OCI-LY7 (cell line): ENCODE results near the gene SMYD3. TPM values are rescaled to one million over a fixed set of nuclear protein-coding genes. Genes with fewer than 3 reads are reported as not detected.

Experiments
- BruUV-seq: library from RNA; stranded (reverse); fragments of 400-500 nt; replicated peaks from 2 replicates; lab custom pipeline; 2021; lab: Mats Ljungman, UMichigan
- CTCF ChIA-PET: fragments of 300-600 bp; sonication (Branson Sonifier 250); formaldehyde crosslinking; loops from one replicate; lab custom pipeline; 2022; ENCODE audit warnings: antibody characterized with exemption; ENCODE audit not compliant: unreplicated experiment; lab: Charles Lee
- POLR2A ChIA-PET: fragments of 300-600 bp; sonication (Branson Sonifier 250); formaldehyde crosslinking; loops from one replicate; lab custom pipeline; 2022; ENCODE audit warnings: antibody characterized with exemption; lab: Charles Lee
- DNase-seq: peaks from one replicate; pipeline ENCODE4 v3.0.0-alpha.2; 2015; ENCODE audit warnings: low spot score
- H2AFZ ChIP-seq: fragments of 200-600 bp; sonication (generic), shearing (Covaris generic); 2 replicates; pipeline ENCODE4 v1.6.1; 2014; ENCODE audit warnings: mild to moderate bottlenecking, antibody characterized with exemption, low read length, moderate library complexity
- H3K27ac ChIP-seq: fragments of 200-600 bp; sonication (generic); 2 replicates; pipeline ENCODE4 v1.5.1; 2014; ENCODE audit warnings: mixed run types, low read depth, mild to moderate bottlenecking, moderate library complexity, low read length, inconsistent platforms; ENCODE audit not compliant: poor library complexity, severe bottlenecking
- H3K36me3 ChIP-seq: fragments of 200-600 bp; sonication (generic); 2 replicates; pipeline ENCODE4 v1.6.1; 2014; ENCODE audit warnings: mild to moderate bottlenecking, antibody characterized with exemption, low read length, moderate library complexity, mixed read lengths; ENCODE audit not compliant: insufficient read depth
- H3K4me1 ChIP-seq: fragments of 200-600 bp; sonication (generic); 2 replicates; pipeline ENCODE4 v1.5.1; 2014; ENCODE audit warnings: mild to moderate bottlenecking, low read length; ENCODE audit not compliant: insufficient read depth, poor library complexity, severe bottlenecking
- H3K4me2 ChIP-seq: fragments of 200-600 bp; sonication (generic); 2 replicates; pipeline ENCODE4 v1.6.1; 2014; ENCODE audit warnings: mild to moderate bottlenecking, low read length
- H3K4me3 ChIP-seq: fragments of 200-600 bp; sonication (generic); 2 replicates; pipeline ENCODE4 v1.5.1; 2014; ENCODE audit warnings: mild to moderate bottlenecking, low read depth, low read length; ENCODE audit not compliant: poor library complexity, severe bottlenecking
- H3K79me2 ChIP-seq: fragments of 200-600 bp; sonication (generic); 2 replicates; pipeline ENCODE4 v1.6.1; 2016; ENCODE audit warnings: low read depth, mild to moderate bottlenecking, low read length, moderate library complexity, mixed read lengths; ENCODE audit not compliant: insufficient read depth
- H3K9me2 ChIP-seq: fragments of 200-600 bp; sonication (generic); 2 replicates; pipeline ENCODE4 v1.6.1; 2016; ENCODE audit warnings: mild to moderate bottlenecking, low read length, mixed read lengths; ENCODE audit not compliant: insufficient read depth
- H3K9me3 ChIP-seq: fragments of 200-600 bp; sonication (generic); 2 replicates; pipeline ENCODE4 v1.6.1; 2014; ENCODE audit warnings: mild to moderate bottlenecking, mixed run types, low read length, mixed read lengths
- H4K20me1 ChIP-seq: fragments of 200-600 bp; sonication (generic); 2 replicates; pipeline ENCODE4 v1.6.1; 2014; ENCODE audit warnings: mild to moderate bottlenecking, antibody characterized with exemption, low read length, moderate library complexity, mixed read lengths; ENCODE audit not compliant: insufficient read depth
- EZH2phosphoT487 ChIP-seq: fragments of 200-600 bp; sonication (generic); IDR thresholded peaks from 2 replicates; pipeline ENCODE4 v1.6.1; 2018; ENCODE audit warnings: low read depth, borderline replicate concordance, mild to moderate bottlenecking, mixed run types, antibody characterized with exemption, low read length, moderate library complexity, mixed read lengths
- intact Hi-C: fragments of 100-400 bp; cut with micrococcal nuclease; formaldehyde crosslinking; loops from one replicate; pipeline ENCODE4 v1.10.0; 2022; ENCODE audit not compliant: unreplicated experiment
- total RNA-seq, 2 experiments: library from RNA; depleted of rRNA in 1 of 2; stranded (reverse); fragments of >200 nt in 1 of 2; shearing (Covaris generic) in 1 of 2; gene quantifications; 2 replicates each; pipeline ENCODE4 v1.2.3, GENCODE V29; 2014 to 2022
- TF ChIP-seq, protein P1 (sequence below): fragments of 200-600 bp; sonication (generic); conservative IDR thresholded peaks from 2 replicates; pipeline ENCODE4 v1.5.1; 2014; ENCODE audit warnings: mild to moderate bottlenecking, antibody characterized with exemption, low read length, moderate library complexity, mixed read lengths

Gene SMYD3
- total RNA-seq, 2 experiments from 2014 or later: 28.9 to 34.5 TPM

DNA sequence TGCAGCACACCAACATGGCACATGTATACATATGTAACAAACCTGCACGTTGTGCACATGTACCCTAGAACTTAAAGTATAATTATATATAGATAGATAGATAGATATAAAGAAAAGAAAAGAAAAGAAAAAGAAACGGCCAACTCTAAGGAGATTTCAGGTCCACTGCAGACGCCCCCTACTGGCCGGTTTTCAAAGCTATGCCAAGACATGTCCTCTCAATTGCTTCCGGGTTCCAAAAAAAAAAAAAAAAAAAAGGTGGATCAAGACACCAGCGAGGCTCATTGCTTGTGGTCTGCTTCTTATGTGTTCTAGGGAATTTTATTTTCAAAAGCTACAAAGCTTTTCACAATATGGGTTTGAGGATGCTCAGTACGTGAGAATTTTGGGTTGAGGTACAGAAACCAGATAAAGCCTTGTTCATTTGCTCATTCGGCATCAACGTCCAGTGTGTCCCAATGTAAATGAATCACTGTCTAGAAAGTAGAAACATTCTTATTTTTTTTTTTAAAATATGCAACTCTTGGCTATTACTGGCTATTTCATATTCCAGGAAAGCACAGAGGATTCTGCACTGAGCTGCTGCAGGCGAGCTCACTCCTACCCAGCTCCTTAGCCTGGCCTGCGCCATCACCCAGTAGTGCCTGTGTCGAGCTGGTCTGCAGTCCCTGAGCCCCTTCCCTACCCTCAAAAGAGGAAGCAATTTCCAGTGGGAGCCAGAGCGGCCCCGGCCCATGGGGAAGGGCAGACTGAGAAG lies 709.3 kb downstream of the SMYD3 start:
- POLR2A ChIA-PET: interaction anchor here (0.5 to 2.2 kb wide), 5 partner anchors 8 to 77 kb away, joined by 3 to 5 read pairs (median 3); no protein-coding TSS in a partner anchor

DNA sequence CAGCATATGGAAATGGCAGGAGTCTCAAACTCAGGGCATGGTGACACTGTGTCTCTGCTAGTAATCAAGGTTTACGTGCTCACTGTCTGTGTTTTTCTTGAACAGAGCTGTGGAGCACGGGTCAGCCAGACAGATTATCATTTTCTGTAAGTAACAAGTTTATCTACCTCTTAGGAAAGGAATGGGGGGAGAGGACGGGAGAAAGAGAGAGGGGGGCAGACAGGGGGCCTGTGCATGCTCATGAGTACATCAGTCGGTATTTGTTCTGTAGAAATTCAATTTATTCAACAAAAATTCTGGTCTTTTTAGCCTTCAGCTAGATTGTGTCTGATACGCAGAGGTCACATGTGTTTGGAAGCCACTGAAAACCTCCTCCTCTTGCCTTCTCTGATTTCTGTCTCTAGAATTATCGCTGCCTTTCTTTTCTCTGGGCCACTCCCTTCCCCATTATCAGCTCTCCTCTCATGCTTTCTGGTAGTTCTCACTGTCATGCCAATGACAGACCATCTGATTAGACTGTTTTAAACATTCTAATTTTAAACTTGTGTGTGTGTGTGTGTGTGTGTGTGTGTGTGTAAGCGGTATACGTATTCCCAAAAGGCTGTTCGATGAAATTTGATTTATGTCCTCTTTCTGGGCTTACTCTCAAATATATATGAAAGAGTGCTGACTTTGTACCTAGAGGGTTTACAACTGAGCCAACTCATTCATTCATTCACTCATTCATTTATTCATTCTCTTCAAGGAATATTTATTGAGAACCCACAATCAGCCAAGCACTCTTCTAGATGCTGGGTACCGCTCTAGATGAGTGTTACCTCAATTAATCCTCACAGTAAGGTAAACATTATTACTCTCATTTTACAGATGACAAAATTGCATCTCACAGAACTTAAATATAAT lies 715.4 kb downstream of the SMYD3 start:
- ChIA-PET POLR2A (no interaction called here), CTCF (interaction anchor here (1.0 kb wide), 1 partner anchor 210 kb away, joined by 3 read pairs; no protein-coding TSS in a partner anchor)
- intact Hi-C loops: no loop called here
- BruUV-seq: no TSS peak
- no peaks in the 10 kb centered on the region for H3K9me2 ChIP-seq
- no peaks in the 10 kb centered on the region for H3K9me3 ChIP-seq
- no peak overlapping the region for H3K4me2 ChIP-seq
- no peaks in the 10 kb centered on the region for H3K4me1 ChIP-seq
- H2AFZ ChIP-seq: no peak overlapping the region
- DNase-seq: no peak
- H4K20me1 ChIP-seq: no peaks in the 10 kb centered on the region
- no peak overlapping the region for H3K27ac ChIP-seq
- no peak overlapping the region for H3K4me3 ChIP-seq
- no peaks in the 10 kb centered on the region for H3K79me2 ChIP-seq
- TF ChIP-seq, protein P1, sequence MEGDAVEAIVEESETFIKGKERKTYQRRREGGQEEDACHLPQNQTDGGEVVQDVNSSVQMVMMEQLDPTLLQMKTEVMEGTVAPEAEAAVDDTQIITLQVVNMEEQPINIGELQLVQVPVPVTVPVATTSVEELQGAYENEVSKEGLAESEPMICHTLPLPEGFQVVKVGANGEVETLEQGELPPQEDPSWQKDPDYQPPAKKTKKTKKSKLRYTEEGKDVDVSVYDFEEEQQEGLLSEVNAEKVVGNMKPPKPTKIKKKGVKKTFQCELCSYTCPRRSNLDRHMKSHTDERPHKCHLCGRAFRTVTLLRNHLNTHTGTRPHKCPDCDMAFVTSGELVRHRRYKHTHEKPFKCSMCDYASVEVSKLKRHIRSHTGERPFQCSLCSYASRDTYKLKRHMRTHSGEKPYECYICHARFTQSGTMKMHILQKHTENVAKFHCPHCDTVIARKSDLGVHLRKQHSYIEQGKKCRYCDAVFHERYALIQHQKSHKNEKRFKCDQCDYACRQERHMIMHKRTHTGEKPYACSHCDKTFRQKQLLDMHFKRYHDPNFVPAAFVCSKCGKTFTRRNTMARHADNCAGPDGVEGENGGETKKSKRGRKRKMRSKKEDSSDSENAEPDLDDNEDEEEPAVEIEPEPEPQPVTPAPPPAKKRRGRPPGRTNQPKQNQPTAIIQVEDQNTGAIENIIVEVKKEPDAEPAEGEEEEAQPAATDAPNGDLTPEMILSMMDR: no peak
- TF ChIP-seq EZH2phosphoT487: no peak
- no peaks in the 10 kb centered on the region for H3K36me3 ChIP-seq

More for the DNA sequence above, 709.3 kb downstream of the SMYD3 start:
- H4K20me1 ChIP-seq: no peaks in the 10 kb centered on the region
- H3K36me3 ChIP-seq: no peaks in the 10 kb centered on the region
- no peaks in the 10 kb centered on the region for H3K4me1 ChIP-seq
- H3K4me3 ChIP-seq: no peak overlapping the region
- H3K9me3 ChIP-seq: no peaks in the 10 kb centered on the region
- no peak overlapping the region for H3K27ac ChIP-seq
- no peaks in the 10 kb centered on the region for H3K9me2 ChIP-seq
- TF ChIP-seq, protein P1: peak; percentile 76
- no peak for TF ChIP-seq EZH2phosphoT487
- CTCF ChIA-PET: interaction anchor here (0.6 kb wide), 3 partner anchors 10 to 249 kb away, joined by 3 to 4 read pairs (median 4); no protein-coding TSS in a partner anchor
- no peaks in the 10 kb centered on the region for H3K79me2 ChIP-seq
- BruUV-seq: no TSS peak
- H3K4me2 ChIP-seq: no peak overlapping the region
- peak; percentile 46 for DNase-seq
- intact Hi-C loops: no loop called here
- no peak overlapping the region for H2AFZ ChIP-seq
